ENCODE results near the gene XPNPEP3.

Gene XPNPEP3

GRCh38 chr22:40817737-40818136 lies 39.2 kb upstream of the XPNPEP3 start:
- no peak overlapping the region; the same call in 1 of the 2 replicates for H3K4me3 ChIP-seq (ENCODE audit: low read depth, low read length)
- CTCF ChIA-PET = interaction anchor here (1.2 to 1.7 kb wide), 4 partner anchors 12 to 81 kb away, joined by 3 to 7 read pairs (median 3); no protein-coding TSS in a partner anchor
- H3K4me1 ChIP-seq (ENCODE audit: control insufficient read depth, insufficient read depth, low read length) = no peaks in the 10 kb centered on the region
- TF ChIP-seq ZNF544 (tag by site-specific recombination; IDR thresholded peaks at IDR 0.05) (no peak), ZNF280C (tag by site-specific recombination; IDR thresholded peaks at IDR 0.05) (no peak), ZNF223 (tag by site-specific recombination; IDR thresholded peaks at IDR 0.05) (no peak), PRDM6 (tag by site-specific recombination; IDR thresholded peaks at IDR 0.05) (no peak), BCL11B (tag by site-specific recombination; IDR thresholded peaks at IDR 0.05; ENCODE audit: low read depth) (no peak), ZBTB20 (tag by site-specific recombination; IDR thresholded peaks at IDR 0.05) (no peak), ZNF600 (tag by site-specific recombination; IDR thresholded peaks at IDR 0.05) (no peak), ZNF202 (tag by site-specific recombination; IDR thresholded peaks at IDR 0.05; ENCODE audit: borderline replicate concordance) (no peak), ZXDB (tag by site-specific recombination; IDR thresholded peaks at IDR 0.05) (no peak), TRIM28 (IDR thresholded peaks at IDR 0.05; ENCODE audit: borderline replicate concordance, low read length) (no peak), ZNF211 (tag by site-specific recombination; IDR thresholded peaks at IDR 0.05; ENCODE audit: low read depth) (no peak), ZNF214 (tag by site-specific recombination; IDR thresholded peaks at IDR 0.05; ENCODE audit: borderline replicate concordance) (no peak), ZNF157 (tag by site-specific recombination; IDR thresholded peaks at IDR 0.05) (no peak), ZBTB48 (tag by site-specific recombination; IDR thresholded peaks at IDR 0.05) (no peak), GLIS2 (tag by site-specific recombination; IDR thresholded peaks at IDR 0.05) (no peak), ZNF184 (tag by site-specific recombination; IDR thresholded peaks at IDR 0.05) (no peak), ZNF426 (tag by site-specific recombination; IDR thresholded peaks at IDR 0.05) (no peak)
- H3K27ac ChIP-seq (ENCODE audit: extremely low read depth, low read depth, low read length) = no peak overlapping the region
- H3K36me3 ChIP-seq (ENCODE audit: control insufficient read depth in 2 of 2, insufficient read depth in 1 of 2, low read length in 2 of 2) = peaks cover 0 to 20% of the 10 kb centered on the region in 2 experiments; a peak in 2 of 3 replicates
- no peaks in the 10 kb centered on the region for H3K9me3 ChIP-seq (ENCODE audit: control insufficient read depth, insufficient read depth, low read depth, low read length)
- POLR2A ChIA-PET = interaction anchor here (1.1 to 2.1 kb wide), 5 partner anchors 16 to 181 kb away, joined by 3 to 14 read pairs (median 3); partner anchors contain the start of genes MRTFA, ST13 and XPNPEP3

GRCh38 chr22:40818192-40818746 lies 38.7 kb upstream of the XPNPEP3 start:
- ChIA-PET CTCF (interaction anchor here (0.6 to 1.7 kb wide), 5 partner anchors 12 to 114 kb away, joined by 3 to 7 read pairs (median 3); no protein-coding TSS in a partner anchor), POLR2A (interaction anchor here (0.7 to 2.1 kb wide), 9 partner anchors 10 to 398 kb away, joined by 3 to 14 read pairs (median 3); partner anchors contain the start of genes MRTFA, ST13 and XPNPEP3)
- peak overlapping the region; percentile 91; the same call in 1 of the 2 replicates for H3K27ac ChIP-seq (ENCODE audit: extremely low read depth, low read depth, low read length)

More at GRCh38 chr22:40818192-40818746, 38.7 kb upstream of the XPNPEP3 start:
- no peaks in the 10 kb centered on the region for H3K4me1 ChIP-seq (ENCODE audit: control insufficient read depth, insufficient read depth, low read length)
- TF ChIP-seq ZNF121 (tag by site-specific recombination; IDR thresholded peaks at IDR 0.05) (peak; percentile 97), SCRT1 (tag by site-specific recombination; IDR thresholded peaks at IDR 0.05; ENCODE audit: borderline replicate concordance) (no peak), OSR2 (tag by site-specific recombination; IDR thresholded peaks at IDR 0.05) (no peak)
- H3K36me3 ChIP-seq (ENCODE audit: control insufficient read depth in 2 of 2, insufficient read depth in 1 of 2, low read length in 2 of 2) = peaks cover 0 to 24% of the 10 kb centered on the region in 2 experiments; a peak in 2 of 3 replicates
- no peaks in the 10 kb centered on the region for H3K9me3 ChIP-seq (ENCODE audit: control insufficient read depth, insufficient read depth, low read depth, low read length)
- peak overlapping the region; percentile 87 for H3K4me3 ChIP-seq (ENCODE audit: low read depth, low read length)
